H1 (cell line): ENCODE data around the gene PAX3. TPM values are rescaled to one million over a fixed set of nuclear protein-coding genes. Genes with fewer than 3 reads are reported as not detected.

Source experiments
- CTCF ChIA-PET: fragments of 300-600 bp; sonication (Branson Sonifier 250); formaldehyde crosslinking; loops from one replicate; lab custom pipeline; 2021; ENCODE audit not compliant: partially characterized antibody; lab: Charles Lee
- POLR2A ChIA-PET: fragments of 300-600 bp; sonication (Branson Sonifier 250); formaldehyde crosslinking; loops from one replicate; lab custom pipeline; 2021; ENCODE audit warnings: inconsistent platforms; ENCODE audit not compliant: partially characterized antibody; lab: Charles Lee
- DNase-seq, 2 experiments: peaks; one replicate each; pipeline versions ENCODE4 v3.0.0 to v3.0.0-alpha.2; 2010 to 2022; ENCODE audit warnings: low spot score in 2 of 2, low read depth in 1 of 2, mixed read lengths in 1 of 2
- FAIRE-seq: peaks from 2 replicates; lab custom pipeline; 2011; peaks lifted over from hg19 to GRCh38; lab: Jason Lieb, UNC
- H2AFZ ChIP-seq: 2 replicates; pipeline ENCODE4 v1.8.1; 2012; ENCODE audit warnings: low read length, inconsistent platforms
- H2AK5ac ChIP-seq: 2 replicates; pipeline ENCODE4 v1.6.1; 2013; ENCODE audit warnings: low read depth, low read length
- H2BK120ac ChIP-seq: replicated peaks from 2 replicates; pipeline ENCODE3; 2013; ENCODE audit warnings: low read depth, low read length, inconsistent platforms
- H2BK12ac ChIP-seq: 2 replicates; pipeline ENCODE4 v1.6.1; 2013; ENCODE audit warnings: low read depth, low read length
- H2BK15ac ChIP-seq: 2 replicates; pipeline ENCODE4 v1.6.1; 2013; ENCODE audit warnings: low read length
- H2BK20ac ChIP-seq: 2 replicates; pipeline ENCODE4 v1.6.1; 2013; ENCODE audit warnings: low read length
- H2BK5ac ChIP-seq: 2 replicates; pipeline ENCODE4 v1.6.1; 2013; ENCODE audit warnings: low read depth, low read length
- H3K14ac ChIP-seq: 2 replicates; pipeline ENCODE4 v1.6.1; 2013; ENCODE audit warnings: inconsistent platforms; ENCODE audit not compliant: insufficient read length
- H3K18ac ChIP-seq: 2 replicates; pipeline ENCODE4 v1.6.1; 2013; ENCODE audit warnings: low read length; ENCODE audit errors: extremely low read depth
- H3K23ac ChIP-seq: 2 replicates; pipeline ENCODE4 v1.6.1; 2013; ENCODE audit warnings: inconsistent platforms; ENCODE audit not compliant: insufficient read length
- H3K23me2 ChIP-seq: 2 replicates; pipeline ENCODE4 v1.6.1; 2013; ENCODE audit warnings: low read depth, low read length
- H3K27ac ChIP-seq: 2 replicates; pipeline ENCODE4 v1.6.1; 2011; ENCODE audit warnings: low read depth, low read length, inconsistent platforms
- H3K27me3 ChIP-seq, 4 experiments: replicated peaks in 1 of 4; 1 replicate in 1 of 4; 2 replicates in 3 of 4; pipeline versions ENCODE4 v1.6.1 to v1.8.1; 2011 to 2013; ENCODE audit warnings: low read length in 3 of 4, mild to moderate bottlenecking in 3 of 4, inconsistent platforms in 2 of 4, mixed read lengths in 2 of 4, moderate library complexity in 1 of 4; ENCODE audit not compliant: control insufficient read depth in 3 of 4, insufficient read depth in 3 of 4; ENCODE audit errors: extremely low read depth in 1 of 4
- H3K36me3 ChIP-seq, 4 experiments: 2 replicates each; pipeline versions ENCODE4 v1.6.1 to v1.8.1; 2011 to 2013; ENCODE audit warnings: mild to moderate bottlenecking in 4 of 4, low read length in 3 of 4, moderate library complexity in 2 of 4, control low read depth in 1 of 4, inconsistent platforms in 1 of 4; ENCODE audit not compliant: insufficient read depth in 4 of 4, control insufficient read depth in 2 of 4
- H3K4ac ChIP-seq: replicated peaks from 2 replicates; pipeline ENCODE3; 2013; ENCODE audit warnings: low read length, low read depth, mixed read lengths, inconsistent platforms; ENCODE audit not compliant: insufficient read length
- H3K4me1 ChIP-seq, 4 experiments: replicated peaks in 1 of 4; 1 replicate in 1 of 4; 2 replicates in 3 of 4; pipeline versions ENCODE4 v1.6.1 to v1.8.1; 2011 to 2013; ENCODE audit warnings: low read length in 3 of 4, inconsistent platforms in 2 of 4, mixed read lengths in 1 of 4; ENCODE audit not compliant: insufficient read depth in 4 of 4, control insufficient read depth in 3 of 4
- H3K4me2 ChIP-seq, 2 experiments: 2 replicates each; pipeline versions ENCODE4 v1.6.1 to v1.8.1; 2011 to 2013; ENCODE audit warnings: low read depth in 2 of 2, low read length in 2 of 2, control low read depth in 1 of 2, inconsistent platforms in 1 of 2, mild to moderate bottlenecking in 1 of 2; ENCODE audit not compliant: insufficient read depth in 1 of 2
- H3K4me3 ChIP-seq, 4 experiments: fragments of 200-600, 300-600 bp in 1 of 4; sonication (generic), shearing (Covaris generic), sonication (Bioruptor Twin) in 1 of 4; 2 replicates each; pipeline versions ENCODE4 v1.5.1 to v1.8.1; 2011 to 2016; ENCODE audit warnings: low read length in 4 of 4, low read depth in 3 of 4, control low read depth in 2 of 4, inconsistent platforms in 2 of 4, mild to moderate bottlenecking in 2 of 4, mixed read lengths in 1 of 4, moderate library complexity in 1 of 4; ENCODE audit not compliant: insufficient read depth in 2 of 4; ENCODE audit errors: extremely low read depth in 1 of 4
- H3K56ac ChIP-seq: replicated peaks from 2 replicates; pipeline ENCODE3; 2013; ENCODE audit warnings: low read depth, mild to moderate bottlenecking, mixed read lengths, low read length, inconsistent platforms; ENCODE audit not compliant: insufficient read length
- H3K79me1 ChIP-seq: 2 replicates; pipeline ENCODE4 v1.6.1; 2013; ENCODE audit warnings: low read depth, low read length, control low read depth
- H3K79me2 ChIP-seq, 2 experiments: 2 replicates each; pipeline versions ENCODE4 v1.6.1 to v1.8.1; 2012 to 2013; ENCODE audit warnings: low read length in 2 of 2, mild to moderate bottlenecking in 2 of 2, inconsistent platforms in 1 of 2; ENCODE audit not compliant: insufficient read depth in 2 of 2, control insufficient read depth in 1 of 2
- H3K9ac ChIP-seq, 4 experiments: replicated peaks in 1 of 4; 1 replicate in 1 of 4; 2 replicates in 3 of 4; pipeline versions ENCODE4 v1.6.1 to v1.8.1; 2011 to 2013; ENCODE audit warnings: low read depth in 3 of 4, low read length in 3 of 4, control low read depth in 2 of 4, mild to moderate bottlenecking in 2 of 4, moderate library complexity in 2 of 4, inconsistent platforms in 1 of 4; ENCODE audit errors: extremely low read depth in 1 of 4
- H3K9me3 ChIP-seq, 2 experiments: 2 replicates each; pipeline versions ENCODE4 v1.6.1 to v1.8.1; 2012 to 2013; ENCODE audit warnings: mild to moderate bottlenecking in 2 of 2, moderate library complexity in 2 of 2, control low read depth in 1 of 2, inconsistent platforms in 1 of 2, low read depth in 1 of 2, low read length in 1 of 2, mixed read lengths in 1 of 2; ENCODE audit not compliant: insufficient read depth in 2 of 2
- H4K20me1 ChIP-seq, 2 experiments: replicated peaks in 1 of 2; 2 replicates each; pipeline versions ENCODE3 to v1.8.1; 2011 to 2013; ENCODE audit warnings: inconsistent platforms in 2 of 2, low read length in 2 of 2, mild to moderate bottlenecking in 1 of 2; ENCODE audit not compliant: insufficient read depth in 2 of 2, control insufficient read depth in 1 of 2
- H4K5ac ChIP-seq: 2 replicates; pipeline ENCODE4 v1.6.1; 2013; ENCODE audit warnings: low read length, low read depth, mixed read lengths, inconsistent platforms; ENCODE audit not compliant: insufficient read length
- H4K8ac ChIP-seq: 2 replicates; pipeline ENCODE4 v1.8.0; 2013; ENCODE audit warnings: mild to moderate bottlenecking, moderate library complexity, low read length, inconsistent platforms; ENCODE audit not compliant: insufficient read depth; ENCODE audit errors: extremely low read depth
- H4K91ac ChIP-seq: replicated peaks from 2 replicates; pipeline ENCODE3; 2013; ENCODE audit warnings: low read length, mixed read lengths, inconsistent platforms; ENCODE audit not compliant: insufficient read length
- BCL11A ChIP-seq, 2 experiments: IDR thresholded peaks; one replicate each; pipeline ENCODE4 v1.6.1; 2011; ENCODE audit warnings: low read depth in 2 of 2, low read length in 2 of 2, mild to moderate bottlenecking in 2 of 2
- CBX5 ChIP-seq: fragments of 300-800, 300-1000 bp; sonication (generic); IDR thresholded peaks from 2 replicates; pipeline ENCODE4 v1.7.1; 2016; ENCODE audit warnings: antibody characterized with exemption, low read length, low read depth
- CTBP2 ChIP-seq: IDR thresholded peaks from 2 replicates; pipeline ENCODE4 v1.7.0; 2011; ENCODE audit warnings: borderline replicate concordance, mild to moderate bottlenecking, moderate library complexity, mixed read lengths, low read length; ENCODE audit not compliant: insufficient read depth, insufficient read length
- CTCF ChIP-seq, 3 experiments: IDR thresholded peaks; 1 replicate in 2 of 3; 2 replicates in 1 of 3; pipeline versions ENCODE4 v1.5.1 to v1.6.1; 2011; ENCODE audit warnings: low read length in 3 of 3, mild to moderate bottlenecking in 3 of 3, inconsistent platforms in 2 of 3, low read depth in 1 of 3, moderate library complexity in 1 of 3; ENCODE audit not compliant: insufficient read depth in 1 of 3; ENCODE audit errors: control extremely low read depth in 1 of 3
- EZH2 ChIP-seq: fragments of 200-600 bp; sonication (generic); IDR thresholded peaks from 2 replicates; pipeline ENCODE4 v1.7.1; 2012; ENCODE audit warnings: low read depth, mild to moderate bottlenecking, moderate library complexity, low read length, inconsistent platforms; ENCODE audit not compliant: severe bottlenecking
- HDAC6 ChIP-seq: IDR thresholded peaks from one replicate; pipeline ENCODE4 v1.7.1; 2012; ENCODE audit warnings: low read depth, mild to moderate bottlenecking, inconsistent platforms, low read length, moderate library complexity
- KDM1A ChIP-seq: fragments of 200-600, 300-600 bp; sonication (generic); IDR thresholded peaks from 2 replicates; pipeline ENCODE4 v1.7.1; 2016; ENCODE audit warnings: mild to moderate bottlenecking, low read length, borderline replicate concordance
- POU5F1 ChIP-seq: IDR thresholded peaks from 2 replicates; pipeline ENCODE4 v1.6.1; 2011; ENCODE audit warnings: low read depth, mild to moderate bottlenecking, low read length, moderate library complexity
- RXRA ChIP-seq: IDR thresholded peaks from 2 replicates; pipeline ENCODE4 v1.6.1; 2011; ENCODE audit warnings: low read depth, mild to moderate bottlenecking, low read length, moderate library complexity; ENCODE audit not compliant: insufficient read depth
- SIRT6 ChIP-seq: IDR thresholded peaks from one replicate; pipeline ENCODE4 v1.7.1; 2012; ENCODE audit warnings: low read length, inconsistent platforms
- SIX5 ChIP-seq: IDR thresholded peaks from 2 replicates; pipeline ENCODE4 v1.6.1; 2011; ENCODE audit warnings: mild to moderate bottlenecking, low read depth, low read length
- TBP ChIP-seq: IDR thresholded peaks from 2 replicates; pipeline ENCODE4 v1.6.1; 2011; ENCODE audit warnings: low read depth, low read length, improper control_type of control experiment
- ZNF274 ChIP-seq: IDR thresholded peaks from 2 replicates; pipeline ENCODE4 v1.7.0; 2012; ENCODE audit warnings: low read length, borderline replicate concordance; ENCODE audit errors: extremely low read depth
- polyA plus RNA-seq, 7 experiments: library from polyadenylated mRNA; depleted of rRNA in 3 of 7; stranded (reverse) in 5 of 7; unstranded in 2 of 7; fragments of >200 nt in 5 of 7; fragments of 200-250 nt in 2 of 7; gene quantifications; 1 replicate in 5 of 7; 2 replicates in 1 of 7; 4 replicates in 1 of 7; pipeline versions ENCODE4 v1.2.1 to v1.2.3, GENCODE V29; 2011 to 2013; ENCODE audit warnings: missing spikeins in 2 of 7, mixed read lengths in 2 of 7
- total RNA-seq: library from RNA; stranded (reverse); fragmentation: NEBNext Ultra II Directional; extraction: Animal tissue kit (Norgen Biotek cat#: 25700); gene quantifications from 2 replicates; pipeline ENCODE4 v1.2.1, GENCODE V29; 2021

Gene PAX3
- total and polyA plus RNA-seq, 2 of the 8 experiments (the other 6 are each of a cell fraction or from before 2014, with no cell fraction given) = 0.33 TPM; not detected in 1

GRCh38 chr2:222313816-222314215 is 15.0 kb upstream of the PAX3 start:
- H3K23ac ChIP-seq = no peak overlapping the region
- H2BK15ac ChIP-seq = no peak overlapping the region
- FAIRE-seq (no peak), DNase-seq (no peak)
- H3K27me3 ChIP-seq = peaks cover 79 to 100% (median 89%) of the 10 kb centered on the region in 4 experiments
- no peak overlapping the region for H3K4ac ChIP-seq
- POLR2A ChIA-PET = no interaction called here
- H3K56ac ChIP-seq = no peak overlapping the region
- H3K9me3 ChIP-seq = no peaks in the 10 kb centered on the region
- H3K4me1 ChIP-seq = peaks cover 0 to 23% (median 8%) of the 10 kb centered on the region in 4 experiments; a peak in 6 of 7 replicates
- H2BK20ac ChIP-seq = no peak overlapping the region
- TF ChIP-seq RXRA (no peak), TBP (no peak), KDM1A (no peak), SIX5 (no peak), BCL11A (IDR thresholded peaks at IDR 0.05; ENCODE audit: low read depth in 2 of 2, low read length in 2 of 2) (no peak), EZH2 (no peak), HDAC6 (no peak), POU5F1 (no peak), CBX5 (no peak), CTCF (IDR thresholded peaks at IDR 0.05; ENCODE audit: control extremely low read depth in 1 of 3, insufficient read depth in 1 of 3, low read depth in 1 of 3, low read length in 3 of 3) (no peak), CTBP2 (no peak), SIRT6 (no peak), ZNF274 (no peak)
- no peaks in the 10 kb centered on the region; a peak in 1 of 8 replicates for H3K36me3 ChIP-seq
- no peak overlapping the region for H2AK5ac ChIP-seq
- H4K20me1 ChIP-seq = peaks cover 13 to 17% of the 10 kb centered on the region in 2 experiments
- H3K4me2 ChIP-seq = no peak overlapping the region
- CTCF ChIA-PET = interaction anchor here (0.8 to 3.2 kb wide), 8 partner anchors 10 to 289 kb away, joined by 3 to 9 read pairs (median 4); no protein-coding TSS in a partner anchor
- H4K5ac ChIP-seq = no peak overlapping the region
- H2AFZ ChIP-seq = no peak overlapping the region
- no peak overlapping the region for H3K27ac ChIP-seq
- H4K91ac ChIP-seq = no peak overlapping the region
- H4K8ac ChIP-seq = no peak overlapping the region
- H3K18ac ChIP-seq = no peak overlapping the region
- H3K4me3 ChIP-seq = no peak overlapping the region
- H2BK12ac ChIP-seq = no peak overlapping the region
- H3K79me1 ChIP-seq = no peaks in the 10 kb centered on the region
- no peak overlapping the region for H2BK5ac ChIP-seq
- H3K23me2 ChIP-seq = peaks cover 8% of the 10 kb centered on the region
- no peak overlapping the region for H3K9ac ChIP-seq
- no peaks in the 10 kb centered on the region for H3K79me2 ChIP-seq
- H3K14ac ChIP-seq = no peak overlapping the region
- no peak overlapping the region for H2BK120ac ChIP-seq
